ES-I3 (cell line): Measurements from ENCODE around the gene PIGM.

Source experiments
- H3K36me3 ChIP-seq: 2 replicates; pipeline ENCODE4 v1.6.1; 2013; ENCODE audit warnings: mild to moderate bottlenecking, low read length, control low read depth, moderate library complexity; ENCODE audit not compliant: insufficient read depth
- H3K4me1 ChIP-seq: 2 replicates; pipeline ENCODE4 v1.6.1; 2013; ENCODE audit warnings: mild to moderate bottlenecking, control low read depth, low read length; ENCODE audit not compliant: insufficient read depth
- H3K9ac ChIP-seq: 2 replicates; pipeline ENCODE4 v1.6.1; 2013; ENCODE audit warnings: low read depth, mild to moderate bottlenecking, low read length, moderate library complexity
- H3K9me3 ChIP-seq: 2 replicates; pipeline ENCODE4 v1.6.1; 2013; ENCODE audit warnings: mild to moderate bottlenecking, low read length, moderate library complexity; ENCODE audit not compliant: control insufficient read depth, insufficient read depth

The PIGM gene

GRCh38 chr1:160031365-160032164 lies at the start of gene PIGM:
PIGM (minus strand) TSS chr1:160031990; CDS start chr1:160031739, 251 bp downstream.
- Histone ChIP-seq H3K4me1 (no peaks in the 10 kb centered on the region; the same call in 1 of the 2 replicates), H3K9ac (peak within 1 kb of the TSS; percentile 83), H3K36me3 (no peaks in the 10 kb centered on the region), H3K9me3 (no peaks in the 10 kb centered on the region)

GRCh38 chr1:160081261-160081936 lies 49.6 kb upstream of the PIGM start, which contains the start of gene KCNJ9:
KCNJ9 (plus strand) TSS chr1:160081538; CDS start chr1:160084031, 2,493 bp downstream.
- Histone ChIP-seq H3K4me1 (peaks cover 5% of the 10 kb centered on the region; the same call in 1 of the 2 replicates), H3K36me3 (no peaks in the 10 kb centered on the region), H3K9me3 (no peaks in the 10 kb centered on the region), H3K9ac (no peak within 1 kb of the TSS)

- no peaks in the 10 kb centered on the region for H3K4me1 ChIP-seq
- no peak overlapping the region for H3K9ac ChIP-seq
- H3K36me3 ChIP-seq, result no peaks in the 10 kb centered on the region
- no peaks in the 10 kb centered on the region for H3K9me3 ChIP-seq
Observed at GRCh38 chr1:160080381-160081100, 48.8 kb upstream of the PIGM start.

GRCh38 chr1:160079448-160079847 lies 47.7 kb upstream of the PIGM start:
- no peaks in the 10 kb centered on the region for H3K4me1 ChIP-seq
- no peaks in the 10 kb centered on the region for H3K36me3 ChIP-seq
- no peaks in the 10 kb centered on the region for H3K9me3 ChIP-seq
- no peak overlapping the region for H3K9ac ChIP-seq

DNA sequence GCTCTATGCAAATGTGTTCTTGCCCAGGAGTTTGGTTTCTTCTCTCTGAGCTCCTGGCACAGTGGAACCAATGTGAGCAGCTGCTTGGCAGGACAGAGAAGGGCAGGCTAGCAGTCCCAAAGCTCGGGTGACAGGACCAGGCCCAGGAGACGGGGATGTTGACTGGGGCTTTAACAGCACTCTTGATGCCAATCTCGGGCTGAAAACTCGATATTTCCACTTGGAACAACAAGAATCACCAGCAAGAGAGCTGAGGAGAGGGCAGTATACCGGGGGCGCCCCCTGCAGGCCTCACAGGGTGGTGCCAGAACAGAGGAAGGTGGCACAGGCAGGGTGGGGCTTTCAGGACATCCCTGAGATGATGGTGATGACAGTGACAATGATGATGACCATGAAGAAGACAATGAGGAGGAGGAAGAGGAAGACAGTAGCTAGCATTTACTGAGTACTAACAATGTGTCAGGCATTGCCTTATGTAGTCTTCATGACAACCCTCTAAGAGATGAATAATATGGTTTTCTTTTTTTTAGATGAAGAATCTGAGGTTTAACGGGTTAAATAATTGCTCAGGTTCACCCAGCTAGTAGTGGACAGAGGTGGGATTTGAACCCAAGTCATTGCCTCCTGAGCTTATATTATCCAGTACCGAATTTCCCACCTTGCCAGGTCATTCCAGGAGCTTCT lies 46.9 kb upstream of the PIGM start:
- Histone ChIP-seq H3K4me1 (no peaks in the 10 kb centered on the region), H3K9ac (no peak overlapping the region), H3K36me3 (no peaks in the 10 kb centered on the region), H3K9me3 (no peaks in the 10 kb centered on the region)

- no peaks in the 10 kb centered on the region for H3K36me3 ChIP-seq
- no peaks in the 10 kb centered on the region for H3K4me1 ChIP-seq
- no peak overlapping the region for H3K9ac ChIP-seq
- H3K9me3 ChIP-seq, result no peaks in the 10 kb centered on the region
Observed at GRCh38 chr1:160077486-160077885, 45.7 kb upstream of the PIGM start.

DNA sequence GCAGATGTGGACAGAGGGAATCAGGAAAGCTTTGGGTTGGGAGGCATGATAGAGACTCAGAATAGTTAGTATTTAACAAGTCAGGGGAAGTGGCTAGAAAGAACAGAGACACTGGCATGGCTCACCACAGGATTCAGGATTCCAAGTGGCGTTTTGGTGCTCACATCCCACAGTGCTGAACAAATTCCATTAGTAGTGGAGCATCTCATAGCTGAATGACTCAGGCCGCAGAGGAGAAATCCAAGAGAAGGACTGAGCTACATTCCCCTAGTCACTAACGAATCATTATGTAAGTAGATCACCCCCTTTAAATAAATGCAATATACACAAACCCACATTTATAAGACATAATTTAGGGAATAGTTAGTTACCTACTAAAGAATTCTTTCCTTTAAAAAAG lies 44.5 kb upstream of the PIGM start:
- H3K4me1 ChIP-seq, result no peaks in the 10 kb centered on the region; the same call in 1 of the 2 replicates
- no peak overlapping the region for H3K9ac ChIP-seq
- H3K9me3 ChIP-seq, result no peaks in the 10 kb centered on the region
- no peaks in the 10 kb centered on the region for H3K36me3 ChIP-seq

- Histone ChIP-seq H3K36me3 (no peaks in the 10 kb centered on the region), H3K4me1 (no peaks in the 10 kb centered on the region; the same call in 1 of the 2 replicates), H3K9me3 (no peaks in the 10 kb centered on the region), H3K9ac (no peak overlapping the region)
Observed at GRCh38 chr1:160075836-160076235, 44.0 kb upstream of the PIGM start.

- Histone ChIP-seq H3K4me1 (no peaks in the 10 kb centered on the region; the same call in 1 of the 2 replicates), H3K9ac (no peak overlapping the region), H3K9me3 (no peaks in the 10 kb centered on the region), H3K36me3 (no peaks in the 10 kb centered on the region)
Observed at GRCh38 chr1:160074865-160075264, 43.1 kb upstream of the PIGM start.

GRCh38 chr1:160071289-160071688 lies 39.5 kb upstream of the PIGM start:
- H3K36me3 ChIP-seq, result no peaks in the 10 kb centered on the region

GRCh38 chr1:160070243-160071163 lies 38.7 kb upstream of the PIGM start:
- Histone ChIP-seq H3K9ac (peak overlapping the region; percentile 84), H3K36me3 (no peaks in the 10 kb centered on the region), H3K9me3 (no peaks in the 10 kb centered on the region), H3K4me1 (peaks cover 18% of the 10 kb centered on the region)

More at GRCh38 chr1:160071289-160071688, 39.5 kb upstream of the PIGM start:
- Histone ChIP-seq H3K4me1 (peaks cover 18% of the 10 kb centered on the region), H3K9me3 (no peaks in the 10 kb centered on the region), H3K9ac (no peak overlapping the region)

GRCh38 chr1:160069460-160070231 lies 37.9 kb upstream of the PIGM start, which contains the start of gene KCNJ10:
KCNJ10 (minus strand) TSS chr1:160070160; CDS start chr1:160042532, 27,628 bp downstream.
- Histone ChIP-seq H3K4me1 (peaks cover 18% of the 10 kb centered on the region), H3K9ac (peak within 1 kb of the TSS; percentile 84), H3K36me3 (no peaks in the 10 kb centered on the region), H3K9me3 (no peaks in the 10 kb centered on the region)
